Stimulated activated CD8-positive, alpha-beta memory T cell treated with anti-CD3 and anti-CD28 coated beads, Interleukin-15, amount 100 ng/mL, for 24 hours (primary cell): ENCODE data around the gene CCND1.

ENCODE experiments used
- DNase-seq: peaks from one replicate; pipeline ENCODE4 v3.0.0-alpha.2; 2020; ENCODE audit warnings: low read depth

CCND1 gene

DNA sequence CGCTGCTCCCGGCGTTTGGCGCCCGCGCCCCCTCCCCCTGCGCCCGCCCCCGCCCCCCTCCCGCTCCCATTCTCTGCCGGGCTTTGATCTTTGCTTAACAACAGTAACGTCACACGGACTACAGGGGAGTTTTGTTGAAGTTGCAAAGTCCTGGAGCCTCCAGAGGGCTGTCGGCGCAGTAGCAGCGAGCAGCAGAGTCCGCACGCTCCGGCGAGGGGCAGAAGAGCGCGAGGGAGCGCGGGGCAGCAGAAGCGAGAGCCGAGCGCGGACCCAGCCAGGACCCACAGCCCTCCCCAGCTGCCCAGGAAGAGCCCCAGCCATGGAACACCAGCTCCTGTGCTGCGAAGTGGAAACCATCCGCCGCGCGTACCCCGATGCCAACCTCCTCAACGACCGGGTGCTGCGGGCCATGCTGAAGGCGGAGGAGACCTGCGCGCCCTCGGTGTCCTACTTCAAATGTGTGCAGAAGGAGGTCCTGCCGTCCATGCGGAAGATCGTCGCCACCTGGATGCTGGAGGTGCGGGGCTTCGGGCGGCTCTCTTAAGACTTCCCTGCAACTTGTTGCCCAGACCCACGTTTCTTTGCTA, at the start of gene CCND1:
CCND1 (plus strand) TSS at position 162 of the 587 bp plus-strand sequence; CDS start at position 320, 158 bp downstream.
- DNase-seq: no peak

- no peak for DNase-seq
Measured at GRCh38 chr11:69592986-69593650, 47.8 kb upstream of the CCND1 start.

DNA sequence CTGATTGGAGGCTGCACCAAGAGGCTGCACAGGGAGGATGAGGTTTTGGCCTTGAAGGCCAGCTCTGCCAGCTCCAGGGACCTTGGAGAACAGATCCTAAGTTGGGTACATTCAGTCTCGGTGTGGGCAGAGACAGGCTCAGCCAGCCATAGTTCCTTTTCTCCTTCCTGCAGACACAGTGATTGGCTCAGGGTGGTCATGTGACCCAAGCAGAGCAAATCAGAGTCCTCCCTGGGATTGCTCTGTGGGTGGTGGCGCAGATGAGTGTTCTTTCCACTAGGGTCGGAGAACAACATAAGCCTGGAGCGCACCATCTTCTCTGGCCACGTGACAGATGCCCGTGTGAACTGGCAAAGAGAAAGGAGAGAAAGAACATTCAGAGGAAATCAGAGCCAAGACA, 47.1 kb upstream of the CCND1 start:
- no peak for DNase-seq

- no peak for DNase-seq
Measured at GRCh38 chr11:69594481-69594880, 46.5 kb upstream of the CCND1 start.

DNA sequence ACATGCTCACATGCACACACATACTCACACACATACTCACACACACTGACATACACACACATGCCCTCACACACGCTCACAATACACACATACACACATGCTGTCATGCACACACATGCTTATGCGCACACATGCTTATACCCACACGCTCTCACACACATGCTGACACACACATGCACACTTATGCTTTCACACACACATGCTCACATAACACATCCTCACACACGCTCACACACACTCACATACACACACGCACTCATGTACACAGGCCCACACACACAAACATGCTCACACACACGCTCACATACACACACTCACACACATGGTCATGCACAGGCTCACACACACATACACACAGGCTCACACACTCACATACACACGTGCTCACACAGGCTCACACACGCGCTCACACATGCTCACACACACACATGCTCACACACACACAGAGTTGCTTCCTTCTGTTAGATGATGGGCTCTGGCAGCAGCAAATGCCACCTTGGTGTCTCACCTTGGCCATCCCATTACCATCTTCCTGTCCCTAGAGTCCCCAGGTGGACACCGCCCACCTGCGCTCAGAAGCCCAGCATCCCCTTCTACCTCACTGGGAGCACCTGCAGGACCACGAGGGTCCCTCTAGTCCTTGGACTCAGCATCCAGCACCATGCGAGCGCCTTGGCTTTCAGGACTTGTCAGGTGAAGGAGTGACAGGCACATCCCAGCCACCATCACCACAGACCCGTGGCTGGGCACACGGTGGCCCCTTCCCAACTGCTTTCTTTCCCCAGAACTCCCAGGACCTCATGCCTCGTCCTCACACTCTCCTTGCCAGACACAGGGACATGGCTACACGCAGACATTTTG, 44.9 kb upstream of the CCND1 start:
- DNase-seq: no peak

GRCh38 chr11:69598147-69598546, 42.8 kb upstream of the CCND1 start:
- DNase-seq: no peak

GRCh38 chr11:69599502-69599901, 41.5 kb upstream of the CCND1 start:
- DNase-seq: no peak

DNA sequence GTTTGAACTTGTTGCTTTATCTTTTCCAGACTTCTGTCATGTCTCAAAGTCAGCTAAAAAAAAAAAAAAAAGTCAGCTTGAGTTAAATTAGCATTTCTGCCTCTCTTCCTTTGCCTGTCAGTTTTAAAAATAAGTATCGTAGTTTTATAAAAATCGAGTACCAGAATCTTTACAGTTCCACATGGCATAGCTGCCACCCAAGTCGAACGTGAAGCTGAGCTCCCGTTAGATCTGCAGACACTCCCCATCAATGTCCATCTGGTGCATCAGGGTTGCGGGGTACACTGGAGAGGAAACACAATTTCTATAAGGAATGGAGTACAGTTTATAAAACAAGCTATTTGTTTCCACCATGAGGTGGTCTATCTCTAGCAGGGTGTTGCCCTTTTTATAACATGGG, 41.0 kb upstream of the CCND1 start:
- DNase-seq: no peak

GRCh38 chr11:69601011-69601975, 39.7 kb upstream of the CCND1 start:
- DNase-seq: no peak

DNA sequence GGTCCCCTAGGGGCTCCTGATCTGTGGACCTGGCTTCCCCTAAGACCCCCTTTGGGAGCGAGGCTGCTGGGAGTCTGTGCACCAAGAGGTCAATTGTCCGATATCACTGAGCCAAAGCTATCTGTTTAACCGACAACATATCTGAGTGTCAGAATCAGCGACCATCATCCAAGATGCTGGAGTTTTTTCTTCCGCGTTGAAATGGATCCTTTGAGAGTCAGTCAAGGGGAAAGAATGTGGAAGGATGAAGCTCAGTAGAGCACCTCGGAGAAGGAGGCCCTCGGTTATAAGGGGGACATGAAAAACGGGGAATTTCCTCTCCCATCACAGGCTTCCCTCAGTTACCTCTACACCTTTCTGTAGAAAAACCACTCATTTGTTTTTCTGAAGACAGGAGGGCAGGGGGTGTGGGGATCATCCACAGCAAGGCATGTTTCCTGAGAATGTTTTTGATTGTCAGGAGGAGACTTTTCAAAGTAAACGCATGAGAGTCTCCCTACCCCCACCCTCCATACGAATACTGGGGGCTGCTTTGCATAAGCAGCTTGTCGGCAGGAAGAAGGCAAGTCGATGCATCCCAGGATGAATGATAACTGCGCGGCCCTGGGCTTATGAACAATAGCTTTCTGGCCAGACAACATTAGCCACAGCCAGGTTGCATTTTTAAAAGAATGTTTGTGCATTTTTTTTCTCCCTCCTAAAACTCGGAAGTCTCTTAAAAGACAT, 37.7 kb upstream of the CCND1 start:
- DNase-seq: no peak

- no peak for DNase-seq
Measured at GRCh38 chr11:69604055-69604454, 36.9 kb upstream of the CCND1 start.

- DNase-seq: no peak
Measured at GRCh38 chr11:69605737-69606526, 35.0 kb upstream of the CCND1 start.

DNA sequence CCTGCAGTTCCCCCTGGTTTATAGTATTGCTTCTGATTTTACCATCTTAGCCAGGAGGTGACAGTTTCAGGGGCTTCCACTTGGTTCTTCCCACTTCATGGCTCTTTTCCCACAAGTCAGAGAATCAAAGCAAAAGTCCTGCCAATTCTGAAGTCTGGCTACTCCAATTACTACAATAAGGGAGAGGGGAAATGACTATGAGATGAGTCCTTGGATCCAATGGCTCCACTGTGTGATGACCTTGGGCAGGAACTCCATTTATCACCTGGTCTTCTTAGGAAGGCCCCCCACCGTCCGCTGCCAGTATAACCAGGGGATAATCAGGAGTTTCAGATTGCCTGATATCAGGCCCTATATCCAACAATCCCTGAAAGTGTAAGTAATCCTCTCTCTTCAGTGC, 31.6 kb upstream of the CCND1 start:
- DNase-seq: no peak

DNA sequence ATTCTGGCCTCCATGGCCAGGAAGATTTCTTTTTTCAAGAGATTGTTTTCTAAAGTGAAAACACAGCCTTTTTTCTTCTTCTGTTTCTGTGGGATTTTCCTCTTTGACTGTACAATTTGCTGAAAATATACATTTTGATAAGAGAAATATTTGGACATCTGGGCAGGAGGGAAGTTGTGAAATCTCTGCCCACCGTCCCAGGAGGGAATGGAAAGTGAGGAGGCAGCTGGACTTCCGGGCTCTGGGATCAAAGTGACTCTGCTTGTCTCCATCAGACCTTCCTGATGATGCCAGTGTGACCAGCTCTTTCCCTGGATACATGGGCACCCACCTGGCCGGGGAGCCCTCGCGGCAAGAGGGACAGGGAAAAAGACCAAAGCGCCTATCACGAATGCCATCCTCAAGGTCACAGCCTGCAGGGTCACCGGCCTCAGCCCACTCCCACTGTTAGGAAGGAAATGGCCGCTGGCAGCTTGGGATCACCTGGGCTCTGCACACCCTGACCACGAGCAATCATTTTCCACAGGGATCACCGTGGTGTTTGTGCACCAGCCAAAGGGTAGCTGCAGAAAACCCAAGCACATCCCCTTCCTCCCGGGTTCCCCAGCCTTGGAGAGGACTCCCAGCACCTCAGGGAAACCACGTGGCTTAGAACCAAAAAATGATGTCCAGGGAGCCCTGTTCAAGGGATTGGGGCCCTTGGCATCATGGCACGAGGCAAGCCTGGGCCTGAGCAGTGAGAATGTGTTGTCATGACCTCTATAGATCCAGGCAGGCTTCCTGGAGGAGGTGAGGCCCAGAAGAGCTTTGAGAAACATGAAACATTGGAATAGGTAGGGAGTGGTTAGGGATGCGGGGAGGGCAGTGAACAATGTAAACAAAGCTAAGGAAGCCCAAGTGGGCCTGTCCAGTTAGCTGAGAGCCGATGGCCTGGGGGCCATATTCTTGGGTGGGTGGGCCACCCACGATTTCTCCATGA, 29.1 kb upstream of the CCND1 start:
- no peak for DNase-seq

DNA sequence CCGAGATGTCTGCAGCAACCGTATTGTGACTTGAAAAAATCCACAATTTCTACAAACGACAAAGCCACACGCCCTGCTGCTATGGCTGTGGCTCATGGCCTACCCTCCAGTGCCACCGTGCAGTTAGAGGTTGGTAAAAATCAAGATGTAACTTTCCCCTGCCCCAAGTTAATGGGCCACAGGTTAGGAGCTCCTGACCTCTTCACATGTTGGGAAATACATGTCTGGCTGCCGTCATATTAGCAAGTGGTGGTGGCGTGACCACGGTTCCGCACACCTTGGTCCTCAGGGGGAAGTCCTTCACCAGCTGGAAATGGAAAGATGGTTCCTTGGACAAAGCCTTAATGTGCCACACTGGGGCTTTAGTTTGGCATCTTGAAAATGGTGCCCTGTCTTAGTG, 27.4 kb upstream of the CCND1 start:
- DNase-seq: no peak

DNA sequence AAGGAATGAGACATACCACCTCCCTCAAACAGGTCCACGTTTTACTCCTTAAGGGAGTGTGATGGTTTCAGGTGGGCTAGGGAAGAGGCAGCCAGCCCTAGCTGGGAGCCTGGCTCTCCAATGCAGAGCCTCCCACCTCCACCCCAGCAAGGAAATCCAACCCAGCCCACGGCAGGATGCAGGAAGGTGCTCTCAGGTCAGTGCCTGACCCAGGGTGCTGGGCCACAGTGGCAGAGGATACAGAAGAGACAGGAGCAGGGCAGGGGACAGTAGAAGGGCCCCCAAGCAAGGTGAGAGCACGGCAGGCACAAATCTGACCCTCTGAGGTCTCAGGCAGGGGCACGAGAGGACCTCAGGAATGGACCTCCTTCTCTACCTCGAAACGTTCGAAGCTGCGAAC, 26.9 kb upstream of the CCND1 start:
- no peak for DNase-seq

DNA sequence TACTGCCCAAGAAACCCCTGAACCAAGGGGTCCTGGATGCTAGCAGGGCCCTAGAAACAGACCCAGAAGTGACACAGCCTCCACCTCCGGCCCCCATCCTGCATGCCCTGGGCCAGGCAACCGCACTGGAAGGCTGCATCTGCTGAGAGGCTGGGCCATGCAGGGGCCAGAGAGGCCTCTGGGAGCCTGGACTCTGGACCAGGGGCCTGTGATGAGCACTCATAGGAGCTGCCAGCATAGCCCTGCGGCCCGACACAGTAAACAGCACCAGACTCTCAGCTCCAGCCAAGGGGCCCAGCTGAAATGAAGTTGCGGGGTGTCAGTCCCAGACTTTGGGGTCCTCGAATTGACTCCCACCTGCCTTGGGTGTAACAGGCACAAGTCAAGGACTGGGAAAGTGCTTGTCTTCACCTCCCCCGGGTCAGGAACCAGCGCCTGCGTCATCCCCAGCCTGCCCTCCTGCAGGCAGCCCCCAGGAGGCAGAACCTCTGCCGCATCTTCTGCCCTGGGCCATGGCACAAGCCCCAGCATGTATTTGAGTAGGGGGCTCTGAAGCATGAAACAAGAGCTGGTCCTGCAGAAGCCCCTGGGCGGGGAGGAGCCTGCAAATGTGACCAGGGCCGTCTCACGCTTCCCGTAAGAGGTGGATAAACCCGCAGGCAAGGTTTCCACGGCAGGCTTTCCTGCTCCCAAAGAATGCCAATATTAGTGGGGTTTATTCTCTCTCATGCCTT, 25.2 kb upstream of the CCND1 start:
- no peak for DNase-seq

- no peak for DNase-seq
Measured at GRCh38 chr11:69617220-69617619, 23.7 kb upstream of the CCND1 start.

GRCh38 chr11:69617682-69618081, 23.3 kb upstream of the CCND1 start:
- no peak for DNase-seq
